Natural killer cell (primary cell): ENCODE results near the gene TRIM52. TPM values are rescaled to one million over a fixed set of nuclear protein-coding genes. Genes with fewer than 3 reads are reported as not detected.
"Not testable (repeated sequence)": the region's sequence is repeated elsewhere in the genome, so short reads cannot be mapped to it uniquely, and the experiment has no call there.

Experiments
- ATAC-seq, 3 donors: fragments of 150-1000 bp in 2 of 3; fragments of 200-7000 bp in 1 of 3; cut with Tn5 transposase; 1 replicate in 1 of 3; 2 replicates in 2 of 3; pipeline ENCODE4 v1.10.0; 2021; ENCODE audit warnings: mild to moderate bottlenecking in 2 of 3, moderate library complexity in 2 of 3
- DNase-seq, 2 donors: peaks; one replicate each; pipeline versions ENCODE4 v3.0.0 to v3.0.0-alpha.2; 2013 to 2021; ENCODE audit warnings: mixed read lengths in 1 of 2
- H3K27ac ChIP-seq: one replicate; pipeline ENCODE4 v1.5.1; 2013; ENCODE audit warnings: mild to moderate bottlenecking, low read length
- H3K27me3 ChIP-seq: one replicate; pipeline ENCODE4 v1.6.1; 2013; ENCODE audit warnings: low read length; ENCODE audit not compliant: control insufficient read depth, insufficient read depth
- H3K36me3 ChIP-seq: one replicate; pipeline ENCODE4 v1.6.1; 2013; ENCODE audit warnings: low read length; ENCODE audit not compliant: control insufficient read depth, insufficient read depth
- H3K4me1 ChIP-seq: one replicate; pipeline ENCODE4 v1.6.1; 2013; ENCODE audit warnings: low read length; ENCODE audit not compliant: control insufficient read depth, insufficient read depth
- H3K4me3 ChIP-seq: one replicate; pipeline ENCODE4 v1.5.1; 2013; ENCODE audit warnings: low read length
- H3K9me3 ChIP-seq: one replicate; pipeline ENCODE4 v1.6.1; 2013; ENCODE audit warnings: low read length; ENCODE audit not compliant: control insufficient read depth, insufficient read depth
- H3K27ac Mint-ChIP-seq, 2 donors: one replicate each; pipeline ENCODE4 v1.8.0; 2022; ENCODE audit warnings: mild to moderate bottlenecking in 2 of 2, mixed read lengths in 2 of 2, moderate library complexity in 1 of 2
- H3K27me3 Mint-ChIP-seq, 2 donors: one replicate each; pipeline ENCODE4 v1.8.0; 2022; ENCODE audit warnings: low read depth in 2 of 2, mixed read lengths in 2 of 2
- H3K36me3 Mint-ChIP-seq: one replicate; pipeline ENCODE4 v1.8.0; 2022; ENCODE audit warnings: mixed read lengths
- H3K4me1 Mint-ChIP-seq, 2 donors: one replicate each; pipeline ENCODE4 v1.8.0; 2022; ENCODE audit warnings: mixed read lengths in 2 of 2
- H3K4me3 Mint-ChIP-seq: one replicate; pipeline ENCODE4 v1.8.0; 2022; ENCODE audit warnings: mild to moderate bottlenecking, moderate library complexity, mixed read lengths
- H3K9me3 Mint-ChIP-seq, 2 donors: one replicate each; pipeline ENCODE4 v1.8.0; 2022; ENCODE audit warnings: mixed read lengths in 2 of 2
- CTCF ChIP-seq: fragments of 200-600 bp; IDR thresholded peaks from one replicate; pipeline ENCODE4 v1.8.0; 2022; ENCODE audit warnings: antibody characterized with exemption
- WGBS: methylation state at CpG from one replicate; pipeline ENCODE4 v1.1.7; 2013; ENCODE audit warnings: missing lambda C conversion rate; ENCODE audit not compliant: insufficient coverage; 5-methylcytosine and 5-hydroxymethylcytosine counted together
- intact Hi-C: fragments of 100-400 bp; cut with micrococcal nuclease; formaldehyde crosslinking; loops from one replicate; pipeline ENCODE4 v1.14.2; 2022
- total RNA-seq, 4 donors: library from RNA; stranded (reverse); fragments of 120-200 nt in 1 of 4; gene quantifications; one replicate each; pipeline versions ENCODE4 v1.2.3 to v1.2.4, GENCODE V29; 2013 to 2022

The TRIM52 gene
- total RNA-seq, 3 donors from 2014 or later (not counting 1 experiment from before 2014, with no cell fraction given), result 43.4 to 60.0 (median 44.4) TPM

- no peaks in the 10 kb centered on the region for H3K4me1 Mint-ChIP-seq
- DNase-seq (no peak), ATAC-seq (no peak)
- no peak overlapping the region for H3K27ac Mint-ChIP-seq
- no peaks in the 10 kb centered on the region for H3K4me1 ChIP-seq
- H3K4me3 ChIP-seq, result no peak overlapping the region
- WGBS, result 95% methylated on average over 40 of the region's 40 CpGs
- H3K36me3 ChIP-seq, result no peaks in the 10 kb centered on the region
- TF ChIP-seq CTCF, result no peak
- no peaks in the 10 kb centered on the region for H3K36me3 Mint-ChIP-seq
- no peaks in the 10 kb centered on the region for H3K9me3 Mint-ChIP-seq
- H3K27me3 Mint-ChIP-seq, result no peaks in the 10 kb centered on the region
- no peak overlapping the region for H3K27ac ChIP-seq
- H3K9me3 ChIP-seq, result no peaks in the 10 kb centered on the region
- no peak overlapping the region for H3K4me3 Mint-ChIP-seq
- intact Hi-C loops, result no loop called here
- H3K27me3 ChIP-seq, result no peaks in the 10 kb centered on the region
Measured at GRCh38 chr5:181281077-181281983, 20.4 kb upstream of the TRIM52 start.

GRCh38 chr5:181280251-181280762, 19.4 kb upstream of the TRIM52 start:
- no peaks in the 10 kb centered on the region for H3K36me3 ChIP-seq
- no peak overlapping the region for H3K4me3 Mint-ChIP-seq

DNA sequence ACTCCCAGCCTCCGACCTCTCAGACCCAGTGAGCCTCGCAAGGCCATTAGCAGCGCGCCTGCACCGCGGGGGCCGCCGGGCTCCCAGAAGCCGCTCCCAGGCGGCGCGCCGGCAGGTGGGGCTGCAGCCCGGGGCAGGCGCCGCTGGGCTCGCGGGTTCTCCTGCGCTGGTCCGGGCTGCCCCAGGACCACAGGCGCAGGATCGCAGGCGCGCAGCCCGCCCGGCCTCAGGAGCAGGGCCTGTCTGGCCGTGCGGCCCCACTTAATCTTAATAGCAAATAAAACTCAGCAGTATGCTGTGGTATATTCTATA, 12.4 kb upstream of the TRIM52 start:
- H3K4me1 ChIP-seq, H3K27ac Mint-ChIP-seq, H3K9me3 Mint-ChIP-seq, H3K27me3 ChIP-seq, H3K4me1 Mint-ChIP-seq, H3K27me3 Mint-ChIP-seq, H3K9me3 ChIP-seq, intact Hi-C loops, H3K36me3 ChIP-seq, H3K27ac ChIP-seq, H3K36me3 Mint-ChIP-seq, H3K4me3 Mint-ChIP-seq, H3K4me3 ChIP-seq: not testable (repeated sequence)
- peak in 1 of 3 donors; percentile 55 for ATAC-seq
- peak in 1 of 2 donors; percentile 24 for DNase-seq
- WGBS, result 30% methylated on average over 24 of the region's 28 CpGs

More at GRCh38 chr5:181280251-181280762, 19.4 kb upstream of the TRIM52 start:
- no peaks in the 10 kb centered on the region for H3K36me3 Mint-ChIP-seq
- Histone ChIP-seq H3K4me1 (no peaks in the 10 kb centered on the region), H3K9me3 (no peaks in the 10 kb centered on the region), H3K27ac (no peak overlapping the region), H3K4me3 (no peak overlapping the region), H3K27me3 (no peaks in the 10 kb centered on the region)
- no peaks in the 10 kb centered on the region for H3K9me3 Mint-ChIP-seq
- no peaks in the 10 kb centered on the region for H3K4me1 Mint-ChIP-seq
- no peaks in the 10 kb centered on the region for H3K27me3 Mint-ChIP-seq
- WGBS, result 84% methylated on average over 7 of the region's 7 CpGs
- DNase-seq (no peak), ATAC-seq (no peak)
- no peak overlapping the region for H3K27ac Mint-ChIP-seq
- intact Hi-C loops, result no loop called here
- TF ChIP-seq CTCF, result no peak

DNA sequence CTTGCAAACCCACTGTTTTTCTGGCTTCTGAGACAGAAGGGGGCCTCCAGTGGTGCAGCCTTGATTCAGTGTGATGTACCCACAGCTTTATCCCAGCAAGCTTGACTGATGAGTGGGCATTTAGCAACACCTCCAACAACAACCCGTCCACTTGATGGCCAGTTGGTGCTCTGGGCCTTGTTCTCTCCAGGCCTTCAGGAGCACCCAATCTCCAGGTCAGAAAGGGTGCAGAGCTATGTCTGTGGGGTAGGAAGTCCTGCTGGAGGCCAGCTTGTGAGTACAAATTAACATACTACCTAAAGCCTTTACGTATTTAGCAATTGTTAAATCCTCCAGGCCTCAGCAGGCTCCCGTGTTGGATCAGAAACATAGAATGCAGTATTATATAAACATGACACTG, 10.1 kb upstream of the TRIM52 start:
- Histone ChIP-seq H3K36me3 (no peaks in the 10 kb centered on the region), H3K27ac (no peak overlapping the region), H3K4me3 (no peak overlapping the region), H3K9me3 (no peaks in the 10 kb centered on the region), H3K4me1 (no peaks in the 10 kb centered on the region), H3K27me3 (no peaks in the 10 kb centered on the region)
- intact Hi-C loops, result no loop called here
- Mint-ChIP-seq H3K36me3 (no peaks in the 10 kb centered on the region), H3K27me3 (no peaks in the 10 kb centered on the region), H3K27ac (no peak overlapping the region), H3K9me3 (no peaks in the 10 kb centered on the region), H3K4me1 (no peaks in the 10 kb centered on the region), H3K4me3 (no peak overlapping the region)
- no CpG with 5 or more reads among the region's 3 CpGs for WGBS
- DNase-seq (no peak), ATAC-seq (no peak)
- TF ChIP-seq CTCF, result no peak

DNA sequence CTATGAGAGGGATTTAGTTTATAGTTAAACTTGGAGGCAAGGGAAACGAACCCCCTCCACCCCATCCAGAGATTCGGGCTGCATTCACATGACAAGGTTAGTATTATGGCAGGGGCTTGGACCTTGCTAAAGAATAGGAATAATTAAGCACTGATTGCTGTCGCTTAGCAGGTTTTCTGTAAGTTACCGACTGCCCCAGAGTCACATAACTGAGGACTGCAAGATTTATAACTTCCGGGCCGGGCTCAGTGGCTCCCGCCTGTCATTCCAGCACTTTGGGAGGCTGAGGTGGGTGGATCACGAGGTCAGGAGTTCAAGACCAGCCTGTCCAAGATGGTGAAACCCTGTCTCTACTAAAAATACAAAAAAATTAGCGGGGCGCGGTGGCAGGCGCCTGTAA, 7.0 kb upstream of the TRIM52 start:
- H3K36me3 Mint-ChIP-seq, H3K27ac Mint-ChIP-seq: not testable (repeated sequence)

DNA sequence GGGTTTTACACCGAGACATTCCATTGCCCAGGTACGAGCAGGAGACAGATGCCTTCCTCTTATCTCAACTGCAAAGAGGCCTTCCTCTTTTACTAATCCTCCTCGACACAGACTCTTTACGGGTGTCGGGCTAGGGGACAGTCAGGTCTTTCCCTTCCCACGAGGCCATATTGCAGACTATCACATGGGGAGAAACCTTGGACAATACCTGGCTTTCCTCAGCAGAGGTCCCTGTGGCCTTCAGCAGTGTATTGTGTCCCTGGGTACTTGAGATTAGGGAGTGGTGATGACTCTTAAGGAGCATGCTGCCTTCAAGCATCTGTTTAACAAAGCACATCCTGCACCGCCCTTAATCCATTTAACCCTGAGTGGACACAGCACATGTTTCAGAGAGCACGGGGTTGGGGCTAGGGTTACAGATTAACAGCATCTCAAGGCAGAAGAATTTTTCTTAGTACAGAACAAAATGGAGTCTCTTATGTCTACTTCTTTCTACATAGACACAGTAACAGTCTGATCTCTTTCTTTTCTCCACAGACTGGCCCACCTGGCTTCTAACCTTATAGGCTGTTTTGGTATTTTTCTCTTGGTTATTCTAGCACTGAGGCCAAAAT, 6.5 kb upstream of the TRIM52 start:
- H3K36me3 Mint-ChIP-seq, DNase-seq, H3K4me1 ChIP-seq, H3K9me3 ChIP-seq, H3K4me1 Mint-ChIP-seq, H3K4me3 Mint-ChIP-seq, H3K36me3 ChIP-seq, H3K9me3 Mint-ChIP-seq, H3K27ac ChIP-seq, H3K27ac Mint-ChIP-seq, H3K27me3 Mint-ChIP-seq, ATAC-seq, H3K27me3 ChIP-seq, H3K4me3 ChIP-seq, intact Hi-C loops: not testable (repeated sequence)
- 93% methylated on average over 7 of the region's 8 CpGs for WGBS

More for the DNA sequence above, 7.0 kb upstream of the TRIM52 start:
- H3K4me3 Mint-ChIP-seq, H3K4me3 ChIP-seq, H3K4me1 Mint-ChIP-seq, intact Hi-C loops, H3K27me3 ChIP-seq, H3K27me3 Mint-ChIP-seq, H3K9me3 Mint-ChIP-seq, DNase-seq, ATAC-seq, H3K9me3 ChIP-seq, H3K27ac ChIP-seq, H3K36me3 ChIP-seq, H3K4me1 ChIP-seq: not testable (repeated sequence)
- WGBS, result 96% methylated on average over 10 of the region's 12 CpGs
